OCI-LY7 (cell line): ENCODE data around the gene CACNA2D2.

Experiments used
- CTCF ChIP-seq: fragments of 200-600 bp; sonication (generic); conservative IDR thresholded peaks from 2 replicates; pipeline ENCODE4 v1.5.1; 2014; ENCODE audit warnings: mild to moderate bottlenecking, antibody characterized with exemption, low read length, moderate library complexity, mixed read lengths
- EZH2phosphoT487 ChIP-seq: fragments of 200-600 bp; sonication (generic); IDR thresholded peaks from 2 replicates; pipeline ENCODE4 v1.6.1; 2018; ENCODE audit warnings: low read depth, borderline replicate concordance, mild to moderate bottlenecking, mixed run types, antibody characterized with exemption, low read length, moderate library complexity, mixed read lengths

GRCh38 chr3:50519471-50520089 lies 16.1 kb upstream of the CACNA2D2 start:
- TF ChIP-seq CTCF (peak; percentile 91), EZH2phosphoT487 (no peak)
